Ectodermal cell (in vitro differentiated cells): ENCODE data around the gene NDUFS2.

Source experiments
- H3K27ac ChIP-seq: 2 replicates; pipeline ENCODE4 v1.7.0; 2013; ENCODE audit warnings: mild to moderate bottlenecking, low read depth, low read length; ENCODE audit not compliant: insufficient read depth, poor library complexity, severe bottlenecking
- H3K27me3 ChIP-seq: 2 replicates; pipeline ENCODE4 v1.7.0; 2013; ENCODE audit warnings: mild to moderate bottlenecking, low read length; ENCODE audit not compliant: insufficient read depth, control insufficient read depth, poor library complexity, severe bottlenecking
- H3K36me3 ChIP-seq: one replicate; pipeline ENCODE4 v1.7.0; 2013; ENCODE audit warnings: low read length; ENCODE audit not compliant: control insufficient read depth, insufficient read depth
- H3K4me1 ChIP-seq: one replicate; pipeline ENCODE4 v1.7.0; 2013; ENCODE audit warnings: low read length; ENCODE audit not compliant: control insufficient read depth, insufficient read depth
- H3K4me3 ChIP-seq: 2 replicates; pipeline ENCODE4 v1.7.0; 2013; ENCODE audit warnings: low read depth, low read length, control low read depth; ENCODE audit not compliant: insufficient read depth
- H3K9me3 ChIP-seq: 2 replicates; pipeline ENCODE4 v1.7.0; 2013; ENCODE audit warnings: mild to moderate bottlenecking, low read length, moderate library complexity; ENCODE audit not compliant: control insufficient read depth
- WGBS, 2 experiments: methylation state at CpG; one replicate each; pipeline ENCODE4 v1.1.7; 2013; ENCODE audit warnings: missing lambda C conversion rate in 2 of 2; 5-methylcytosine and 5-hydroxymethylcytosine counted together

NDUFS2 gene

GRCh38 chr1:161172349-161172748 lies 29.8 kb upstream of the NDUFS2 start:
- WGBS, 2 experiments, result 85 to 100% methylated on average over 1 of the region's 1 CpG
- no peak overlapping the region for H3K27ac ChIP-seq
- peaks cover 40% of the 10 kb centered on the region for H3K36me3 ChIP-seq
- H3K9me3 ChIP-seq, result no peaks in the 10 kb centered on the region
- H3K4me3 ChIP-seq, result no peak overlapping the region
- H3K4me1 ChIP-seq, result no peaks in the 10 kb centered on the region
- no peaks in the 10 kb centered on the region for H3K27me3 ChIP-seq

GRCh38 chr1:161172776-161173376 lies 29.3 kb upstream of the NDUFS2 start:
- WGBS, 2 experiments, result 91 to 93% methylated on average over 4 of the region's 4 CpGs
- Histone ChIP-seq H3K4me1 (no peaks in the 10 kb centered on the region), H3K9me3 (no peaks in the 10 kb centered on the region), H3K27me3 (no peaks in the 10 kb centered on the region), H3K27ac (no peak overlapping the region), H3K4me3 (no peak overlapping the region), H3K36me3 (peaks cover 40% of the 10 kb centered on the region)

- WGBS, 2 experiments, result 94 to 95% methylated on average over 11 of the region's 11 CpGs
These were observed 28.5 kb upstream of the NDUFS2 start for GRCh38 chr1:161173711-161174110.

GRCh38 chr1:161174911-161175310 lies 27.3 kb upstream of the NDUFS2 start:
- Histone ChIP-seq H3K27ac (no peak overlapping the region), H3K27me3 (no peaks in the 10 kb centered on the region), H3K9me3 (no peaks in the 10 kb centered on the region), H3K4me1 (no peaks in the 10 kb centered on the region), H3K36me3 (peaks cover 40% of the 10 kb centered on the region), H3K4me3 (no peak overlapping the region)
- WGBS, 2 experiments, result 95 to 96% methylated on average over 11 of the region's 11 CpGs

More at GRCh38 chr1:161173711-161174110, 28.5 kb upstream of the NDUFS2 start:
- Histone ChIP-seq H3K27ac (no peak overlapping the region), H3K36me3 (peaks cover 40% of the 10 kb centered on the region), H3K4me1 (no peaks in the 10 kb centered on the region), H3K9me3 (no peaks in the 10 kb centered on the region), H3K27me3 (no peaks in the 10 kb centered on the region), H3K4me3 (no peak overlapping the region)

- H3K9me3 ChIP-seq, result no peaks in the 10 kb centered on the region
- WGBS, 2 experiments, result 92 to 93% methylated on average over 10 of the region's 10 CpGs
- H3K4me1 ChIP-seq, result no peaks in the 10 kb centered on the region
- H3K27ac ChIP-seq, result no peak overlapping the region
- H3K4me3 ChIP-seq, result no peak overlapping the region
- H3K27me3 ChIP-seq, result no peaks in the 10 kb centered on the region
- peaks cover 35% of the 10 kb centered on the region for H3K36me3 ChIP-seq
These were observed 26.3 kb upstream of the NDUFS2 start for GRCh38 chr1:161175771-161176453.

- no peaks in the 10 kb centered on the region for H3K9me3 ChIP-seq
- 31 to 34% methylated on average over 16 to 17 of the region's 17 CpGs for WGBS, 2 experiments
- peaks cover 30% of the 10 kb centered on the region for H3K36me3 ChIP-seq
- H3K27me3 ChIP-seq, result no peaks in the 10 kb centered on the region
- no peaks in the 10 kb centered on the region for H3K4me1 ChIP-seq
- no peak overlapping the region for H3K27ac ChIP-seq
- H3K4me3 ChIP-seq, result peak overlapping the region; percentile 74
These were observed 25.6 kb upstream of the NDUFS2 start for GRCh38 chr1:161176468-161177111.

- Histone ChIP-seq H3K4me3 (peak within 1 kb of the TSS; percentile 74), H3K36me3 (peaks cover 23% of the 10 kb centered on the region), H3K27ac (peak within 1 kb of the TSS; percentile 51), H3K27me3 (no peaks in the 10 kb centered on the region), H3K9me3 (no peaks in the 10 kb centered on the region), H3K4me1 (no peaks in the 10 kb centered on the region)
- 2% methylated on average over 50 of the region's 50 CpGs for WGBS, 2 experiments
These were observed 24.8 kb upstream of the NDUFS2 start, which contains the start of gene B4GALT3 for GRCh38 chr1:161177112-161177935. TSS of gene B4GALT3 (minus strand) at chr1:161177507. CDS start at chr1:161176060, 1,447 bp downstream.

- Histone ChIP-seq H3K27ac (peak overlapping the region; percentile 51), H3K4me3 (peak overlapping the region; percentile 74), H3K27me3 (no peaks in the 10 kb centered on the region), H3K4me1 (no peaks in the 10 kb centered on the region), H3K36me3 (peaks cover 17% of the 10 kb centered on the region), H3K9me3 (no peaks in the 10 kb centered on the region)
- 63 to 67% methylated on average over 9 of the region's 9 CpGs for WGBS, 2 experiments
These were observed 24.3 kb upstream of the NDUFS2 start for GRCh38 chr1:161177936-161178244.

- 92 to 95% methylated on average over 3 of the region's 3 CpGs for WGBS, 2 experiments
- Histone ChIP-seq H3K4me1 (no peaks in the 10 kb centered on the region), H3K9me3 (no peaks in the 10 kb centered on the region), H3K36me3 (peaks cover 4% of the 10 kb centered on the region), H3K27ac (no peak overlapping the region), H3K4me3 (no peak overlapping the region), H3K27me3 (no peaks in the 10 kb centered on the region)
These were observed 22.5 kb upstream of the NDUFS2 start for GRCh38 chr1:161179698-161180097.

- no peak overlapping the region for H3K27ac ChIP-seq
- H3K4me1 ChIP-seq, result no peaks in the 10 kb centered on the region
- WGBS, 2 experiments, result 75% methylated on average over 1 of the region's 1 CpG
- H3K9me3 ChIP-seq, result no peaks in the 10 kb centered on the region
- no peak overlapping the region for H3K4me3 ChIP-seq
- no peaks in the 10 kb centered on the region for H3K36me3 ChIP-seq
- H3K27me3 ChIP-seq, result no peaks in the 10 kb centered on the region
These were observed 21.5 kb upstream of the NDUFS2 start for GRCh38 chr1:161180639-161181038.
